Measurements from ENCODE around the gene ANKRD35.

- TF ChIP-seq CTCF (IDR thresholded peaks at IDR 0.05; ENCODE audit: control extremely low read depth in 1 of 3, insufficient read depth in 1 of 3, low read depth in 1 of 3, low read length in 3 of 3) = no peak
- TF ChIP-seq EZH2 (IDR thresholded peaks at IDR 0.05; ENCODE audit: low read depth, low read length, severe bottlenecking) = no peak
- no peak for TF ChIP-seq POLR2AphosphoS5 (IDR thresholded peaks at IDR 0.05; ENCODE audit: low read depth, low read length)
- TF ChIP-seq CEBPB (IDR thresholded peaks at IDR 0.05; ENCODE audit: low read depth, low read length) = no peak
- TF ChIP-seq POLR2A (IDR thresholded peaks at IDR 0.05; ENCODE audit: control extremely low read depth in 1 of 2, low read depth in 2 of 2, low read length in 2 of 2) = no peak
- TF ChIP-seq EP300 (IDR thresholded peaks at IDR 0.05; ENCODE audit: borderline replicate concordance in 1 of 2, low read depth in 2 of 2, low read length in 2 of 2) = no peak
Observed at GRCh38 chr1:145891143-145891542, 5.5 kb upstream of the ANKRD35 start.

Data from H1 (cell line).